K562 (cell line): ENCODE results near the gene LRRC74B. TPM values are rescaled to one million over a fixed set of nuclear protein-coding genes. Genes with fewer than 3 reads are reported as not detected.

Source experiments
- ADNP ChIP-seq: fragments of 200-800 bp; sonication (Bioruptor generic); IDR thresholded peaks from 2 replicates; pipeline ENCODE4 v1.6.1; 2016; ENCODE audit warnings: missing genetic modification characterization, missing compliant biosample characterization
- AFF4 ChIP-seq: sonication (generic); formaldehyde crosslinking; IDR thresholded peaks from 2 replicates; pipeline ENCODE4 v1.8.0; 2023; ENCODE audit warnings: mild to moderate bottlenecking, missing genetic modification reagents
- ARID2 ChIP-seq: fragments of 450-650 bp; IDR thresholded peaks from 2 replicates; pipeline ENCODE4 v1.6.1; 2017; ENCODE audit warnings: antibody characterized with exemption, mild to moderate bottlenecking
- ARID3A ChIP-seq: IDR thresholded peaks from 2 replicates; pipeline ENCODE4 v1.6.1; 2012; ENCODE audit warnings: low read depth, low read length, improper control_type of control experiment, borderline replicate concordance
- BRD4 ChIP-seq: fragments of 200-600 bp; sonication (generic); IDR thresholded peaks from 2 replicates; pipeline ENCODE4 v1.6.1; 2017; ENCODE audit warnings: inconsistent platforms
- CEBPB ChIP-seq: fragments of 450-650 bp; IDR thresholded peaks from 2 replicates; pipeline ENCODE4 v1.6.1; 2016; ENCODE audit warnings: missing genetic modification characterization, missing compliant biosample characterization
- CTCF ChIP-seq, 3 experiments: IDR thresholded peaks in 2 of 3; conservative IDR thresholded peaks in 1 of 3; 2 replicates each; pipeline ENCODE4 v1.5.1; 2011 to 2012; ENCODE audit warnings: low read length in 3 of 3, mild to moderate bottlenecking in 3 of 3, control low read depth in 2 of 3, improper control_type of control experiment in 1 of 3, inconsistent platforms in 1 of 3, low read depth in 1 of 3, mixed read lengths in 1 of 3, moderate library complexity in 1 of 3; ENCODE audit not compliant: insufficient read depth in 2 of 3
- HIVEP1 ChIP-seq: fragments of 250-450 bp; sonication (Bioruptor Pico); IDR thresholded peaks from 2 replicates; pipeline ENCODE4 v1.4.0; 2020; ENCODE audit warnings: mild to moderate bottlenecking
- HMBOX1 ChIP-seq: sonication (generic); IDR thresholded peaks from 2 replicates; pipeline ENCODE4 v1.6.1; 2016
- HMGXB4 ChIP-seq: sonication (generic); formaldehyde crosslinking; IDR thresholded peaks from 2 replicates; pipeline ENCODE4 v1.8.1; 2023; ENCODE audit warnings: mild to moderate bottlenecking, missing genetic modification reagents
- HNRNPK ChIP-seq: fragments of 200-400 bp; formaldehyde crosslinking; IDR thresholded peaks from one replicate; pipeline ENCODE4 v1.6.1; 2018; ENCODE audit warnings: mild to moderate bottlenecking, low read depth, low read length; ENCODE audit not compliant: poor library complexity, severe bottlenecking
- NFATC3 ChIP-seq: fragments of 450-650 bp; IDR thresholded peaks from 2 replicates; pipeline ENCODE4 v1.6.1; 2017; ENCODE audit warnings: mild to moderate bottlenecking
- RBBP5 ChIP-seq: fragments of 200-600 bp; sonication (generic); IDR thresholded peaks from 2 replicates; pipeline ENCODE4 v1.6.1; 2012; ENCODE audit warnings: borderline replicate concordance, mild to moderate bottlenecking, low read length, control low read depth, inconsistent platforms; ENCODE audit not compliant: insufficient read depth, poor library complexity, severe bottlenecking
- SAP30 ChIP-seq: fragments of 200-600 bp; sonication (generic); IDR thresholded peaks from 2 replicates; pipeline ENCODE4 v1.6.1; 2012; ENCODE audit warnings: borderline replicate concordance, low read depth, mild to moderate bottlenecking, moderate library complexity, low read length, control low read depth, inconsistent platforms; ENCODE audit not compliant: insufficient read depth, poor library complexity, severe bottlenecking
- SRSF1 ChIP-seq: fragments of 200-400 bp; formaldehyde crosslinking; IDR thresholded peaks from 2 replicates; pipeline ENCODE4 v1.6.1; 2017; ENCODE audit warnings: mild to moderate bottlenecking, low read depth, low read length, moderate library complexity
- USF2 ChIP-seq: sonication (generic); formaldehyde crosslinking; IDR thresholded peaks from 2 replicates; pipeline ENCODE4 v1.5.0; 2020; ENCODE audit warnings: missing genetic modification reagents
- polyA plus RNA-seq, 8 experiments: library from polyadenylated mRNA; depleted of rRNA in 4 of 8; stranded (reverse) in 5 of 8; unstranded in 3 of 8; fragments of >200 nt; fragmentation: Nextera tagmentation in 2 of 8; fragmentation: Illumina TruSeq in 1 of 8; extraction: Ambion mirVana in 2 of 8; extraction: Trizol in 1 of 8; gene quantifications; 2 replicates each; pipeline versions ENCODE4 v1.2.1 to v1.2.3, GENCODE V29; 2011 to 2014; ENCODE audit warnings: inconsistent platforms in 1 of 8, missing spikeins in 1 of 8
- total RNA-seq, 7 experiments: library from RNA; depleted of rRNA in 6 of 7; stranded (reverse); fragments of >200 nt in 6 of 7; fragmentation: Illumina TruSeq in 2 of 7; extraction: Trizol in 2 of 7; gene quantifications; 2 replicates each; pipeline versions ENCODE4 v1.2.1 to v1.2.3, GENCODE V29; 2011 to 2021; ENCODE audit warnings: low replicate concordance in 1 of 7

LRRC74B gene
- total and polyA plus RNA-seq, 9 of the 15 experiments (the other 6 are each of a cell fraction or from before 2014, with no cell fraction given), result not detected

GRCh38 chr22:21106000-21106399 is 60.3 kb downstream of the LRRC74B start (continued):
- TF ChIP-seq AFF4 (CRISPR knock-in tag) (no peak), NFATC3 (no peak), CTCF (IDR thresholded peaks at IDR 0.05 in 2 of 3, conservative IDR thresholded peaks at IDR 0.05 in 1 of 3; ENCODE audit: insufficient read depth in 2 of 3, low read depth in 1 of 3, low read length in 3 of 3) (no peak), ADNP (no peak), SRSF1 (no peak), HMGXB4 (CRISPR knock-in tag) (0 out of 2 replicates have a peak, but pooled peaks have one; percentile 29), HIVEP1 (CRISPR knock-in tag) (no peak), CEBPB (tag) (peak; percentile 76), HNRNPK (peak; percentile 3), SAP30 (no peak), RBBP5 (no peak), BRD4 (no peak), ARID2 (no peak), ARID3A (no peak), USF2 (no peak), HMBOX1 (0 out of 2 replicates have a peak, but pooled peaks have one; percentile 50)
